ENCODE data around the gene C1QTNF3. TPM values are rescaled to one million over a fixed set of nuclear protein-coding genes. Genes with fewer than 3 reads are reported as not detected.

The C1QTNF3 gene
- total RNA-seq, 2 experiments from 2014 or later: 3.6 to 7.5 TPM

GRCh38 chr5:34064656-34065055, 21.6 kb upstream of the C1QTNF3 start:
- intact Hi-C loops (cut with micrococcal nuclease; ENCODE audit: unreplicated experiment): no loop called here
- no peak overlapping the region for H3K4me3 ChIP-seq (ENCODE audit: low read depth, low read length, poor library complexity, severe bottlenecking)
- H4K20me1 ChIP-seq (ENCODE audit: insufficient read depth, low read length): no peaks in the 10 kb centered on the region
- no peaks in the 10 kb centered on the region for H3K4me1 ChIP-seq (ENCODE audit: insufficient read depth, low read length, poor library complexity, severe bottlenecking)
- H3K9me3 ChIP-seq (ENCODE audit: low read length): no peaks in the 10 kb centered on the region
- no peak overlapping the region for H3K27ac ChIP-seq (ENCODE audit: low read depth, low read length, poor library complexity, severe bottlenecking)
- H2AFZ ChIP-seq (ENCODE audit: low read length): no peak overlapping the region
- H3K9me2 ChIP-seq (ENCODE audit: insufficient read depth, low read length): no peaks in the 10 kb centered on the region
- TF ChIP-seq EZH2phosphoT487 (IDR thresholded peaks at IDR 0.05; ENCODE audit: borderline replicate concordance, low read depth, low read length) (no peak), CTCF (conservative IDR thresholded peaks at IDR 0.05; ENCODE audit: low read length) (no peak)
- DNase-seq (ENCODE audit: low spot score): no peak
- no peak overlapping the region for H3K4me2 ChIP-seq (ENCODE audit: low read length)
- POLR2A ChIA-PET: interaction anchor here (0.6 kb wide), 1 partner anchor 97 kb away, joined by 3 read pairs; no protein-coding TSS in a partner anchor
- BruUV-seq (replicated peaks): no TSS peak
- no peaks in the 10 kb centered on the region for H3K79me2 ChIP-seq (ENCODE audit: insufficient read depth, low read depth, low read length)
- CTCF ChIA-PET (ENCODE audit: unreplicated experiment): no interaction called here
- no peaks in the 10 kb centered on the region; the same call in 1 of the 2 replicates for H3K36me3 ChIP-seq (ENCODE audit: insufficient read depth, low read length)

DNA sequence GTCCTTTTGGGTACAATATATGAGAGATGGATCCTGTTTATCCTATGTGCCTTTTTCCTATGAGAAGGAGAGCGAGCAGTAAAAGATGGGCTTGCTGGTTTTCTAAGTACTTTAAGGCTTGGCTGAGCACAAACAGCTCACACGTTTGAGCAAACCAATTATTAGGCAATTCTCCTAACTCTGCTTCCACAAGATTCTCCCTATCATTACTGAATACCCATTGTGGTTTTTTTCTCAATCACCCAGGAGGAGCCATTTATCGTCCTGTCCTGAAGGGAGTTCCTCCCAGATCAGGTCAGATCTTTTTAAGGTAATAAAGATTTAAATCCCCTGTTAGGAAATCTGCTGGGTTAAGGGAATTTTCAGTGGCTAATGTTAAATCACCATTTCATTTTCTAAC, 19.4 kb upstream of the C1QTNF3 start:
- no peaks in the 10 kb centered on the region for H4K20me1 ChIP-seq (ENCODE audit: insufficient read depth, low read length)
- intact Hi-C loops (cut with micrococcal nuclease; ENCODE audit: unreplicated experiment): no loop called here
- DNase-seq (ENCODE audit: low spot score): no peak
- no peak overlapping the region for H2AFZ ChIP-seq (ENCODE audit: low read length)
- H3K9me3 ChIP-seq (ENCODE audit: low read length): no peaks in the 10 kb centered on the region
- H3K36me3 ChIP-seq (ENCODE audit: insufficient read depth, low read length): no peaks in the 10 kb centered on the region; the same call in 1 of the 2 replicates
- no peak for TF ChIP-seq EZH2phosphoT487 (IDR thresholded peaks at IDR 0.05; ENCODE audit: borderline replicate concordance, low read depth, low read length)
- no peak for TF ChIP-seq CTCF (conservative IDR thresholded peaks at IDR 0.05; ENCODE audit: low read length)
- no peaks in the 10 kb centered on the region for H3K9me2 ChIP-seq (ENCODE audit: insufficient read depth, low read length)
- ChIA-PET POLR2A (no interaction called here), CTCF (ENCODE audit: unreplicated experiment) (no interaction called here)
- no TSS peak for BruUV-seq (replicated peaks)
- no peak overlapping the region for H3K4me2 ChIP-seq (ENCODE audit: low read length)
- H3K27ac ChIP-seq (ENCODE audit: low read depth, low read length, poor library complexity, severe bottlenecking): no peak overlapping the region
- no peaks in the 10 kb centered on the region for H3K4me1 ChIP-seq (ENCODE audit: insufficient read depth, low read length, poor library complexity, severe bottlenecking)
- no peak overlapping the region for H3K4me3 ChIP-seq (ENCODE audit: low read depth, low read length, poor library complexity, severe bottlenecking)
- H3K79me2 ChIP-seq (ENCODE audit: insufficient read depth, low read depth, low read length): no peaks in the 10 kb centered on the region

DNA sequence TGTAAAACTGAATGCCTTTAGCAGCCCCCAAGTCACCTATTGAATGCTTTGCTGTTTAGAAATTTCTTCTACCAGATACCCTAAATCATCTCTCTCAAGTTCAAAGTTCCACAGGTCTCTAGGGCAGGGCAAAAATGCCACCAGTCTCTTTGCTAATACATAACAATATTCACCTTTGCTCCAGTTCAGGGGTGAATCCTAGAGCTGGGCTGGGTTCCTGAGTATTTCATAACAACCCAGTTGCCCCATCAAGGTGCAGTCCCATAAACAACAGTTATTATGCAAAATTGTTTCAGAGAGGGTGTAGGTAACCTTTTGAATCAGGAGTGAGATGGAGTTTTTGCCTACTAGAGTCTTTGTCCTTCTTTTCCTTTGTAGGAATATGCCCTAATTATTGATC, 19.0 kb upstream of the C1QTNF3 start:
- H3K79me2 ChIP-seq (ENCODE audit: insufficient read depth, low read depth, low read length): no peaks in the 10 kb centered on the region
- H3K9me3 ChIP-seq (ENCODE audit: low read length): no peaks in the 10 kb centered on the region
- ChIA-PET POLR2A (no interaction called here), CTCF (ENCODE audit: unreplicated experiment) (no interaction called here)
- H2AFZ ChIP-seq (ENCODE audit: low read length): no peak overlapping the region
- H3K9me2 ChIP-seq (ENCODE audit: insufficient read depth, low read length): no peaks in the 10 kb centered on the region
- no peaks in the 10 kb centered on the region for H3K4me1 ChIP-seq (ENCODE audit: insufficient read depth, low read length, poor library complexity, severe bottlenecking)
- no peak overlapping the region for H3K4me2 ChIP-seq (ENCODE audit: low read length)
- intact Hi-C loops (cut with micrococcal nuclease; ENCODE audit: unreplicated experiment): no loop called here
- no TSS peak for BruUV-seq (replicated peaks)
- no peak for DNase-seq (ENCODE audit: low spot score)
- H3K4me3 ChIP-seq (ENCODE audit: low read depth, low read length, poor library complexity, severe bottlenecking): no peak overlapping the region
- no peaks in the 10 kb centered on the region; the same call in 1 of the 2 replicates for H3K36me3 ChIP-seq (ENCODE audit: insufficient read depth, low read length)
- TF ChIP-seq EZH2phosphoT487 (IDR thresholded peaks at IDR 0.05; ENCODE audit: borderline replicate concordance, low read depth, low read length): no peak
- no peak for TF ChIP-seq CTCF (conservative IDR thresholded peaks at IDR 0.05; ENCODE audit: low read length)
- no peaks in the 10 kb centered on the region for H4K20me1 ChIP-seq (ENCODE audit: insufficient read depth, low read length)
- H3K27ac ChIP-seq (ENCODE audit: low read depth, low read length, poor library complexity, severe bottlenecking): no peak overlapping the region

Measured in OCI-LY7 (cell line).